Iris pigment epithelial cell (primary cell): ENCODE data around the gene PPID.
"Not testable (repeated sequence)": the region's sequence is repeated elsewhere in the genome, so short reads cannot be mapped to it uniquely, and the experiment has no call there.

Experiments
- DNase-seq: peaks from one replicate; pipeline ENCODE4 v3.0.0-alpha.2; 2011; ENCODE audit warnings: low read depth

PPID gene

GRCh38 chr4:158666892-158667291, 56.3 kb downstream of the PPID start:
- DNase-seq = no peak

GRCh38 chr4:158664806-158665205, 58.4 kb downstream of the PPID start:
- no peak for DNase-seq

GRCh38 chr4:158663707-158664625, 59.2 kb downstream of the PPID start:
- not testable (repeated sequence) for DNase-seq

GRCh38 chr4:158663255-158663654, 59.9 kb downstream of the PPID start:
- not testable (repeated sequence) for DNase-seq
